Nephron progenitor cell (in vitro differentiated cells): ENCODE data around the gene YAP1.

Experiments
- DNase-seq: peaks from one replicate; pipeline ENCODE4 v3.0.0; 2021
- H3K27ac Mint-ChIP-seq: 2 replicates; pipeline ENCODE4 v1.8.0; 2021; ENCODE audit warnings: mild to moderate bottlenecking, moderate library complexity, mixed read lengths
- H3K27me3 Mint-ChIP-seq: 2 replicates; pipeline ENCODE4 v1.8.0; 2021; ENCODE audit warnings: mild to moderate bottlenecking, low read depth, mixed read lengths; ENCODE audit not compliant: poor library complexity
- H3K36me3 Mint-ChIP-seq: 2 replicates; pipeline ENCODE4 v1.8.0; 2021; ENCODE audit warnings: low read depth, mixed read lengths
- H3K4me1 Mint-ChIP-seq: 2 replicates; pipeline ENCODE4 v1.8.0; 2021; ENCODE audit warnings: mixed read lengths
- H3K4me3 Mint-ChIP-seq: 2 replicates; pipeline ENCODE4 v1.8.0; 2021; ENCODE audit warnings: mild to moderate bottlenecking, moderate library complexity, mixed read lengths
- H3K9me3 Mint-ChIP-seq: 2 replicates; pipeline ENCODE4 v1.8.0; 2021; ENCODE audit warnings: mild to moderate bottlenecking, moderate library complexity, mixed read lengths
- CTCF ChIP-seq: fragments of 200-600 bp; sonication (generic); IDR thresholded peaks from 2 replicates; pipeline ENCODE4 v1.5.0; 2021; ENCODE audit warnings: antibody characterized with exemption

Gene YAP1

GRCh38 chr11:102280245-102280833 is 170.1 kb downstream of the YAP1 start:
- H3K36me3 Mint-ChIP-seq = no peaks in the 10 kb centered on the region
- H3K4me1 Mint-ChIP-seq = peaks cover 38% of the 10 kb centered on the region
- no peak for TF ChIP-seq CTCF
- no peaks in the 10 kb centered on the region for H3K27me3 Mint-ChIP-seq
- peaks cover 3% of the 10 kb centered on the region for H3K9me3 Mint-ChIP-seq
- no peak for DNase-seq
- no peak overlapping the region for H3K27ac Mint-ChIP-seq
- peak overlapping the region; percentile 58 for H3K4me3 Mint-ChIP-seq
